SU-DHL-6 (cell line): ENCODE measurements around the gene RNF144B.

ENCODE experiments used
- EZH2phosphoT487 ChIP-seq: fragments of 200-600 bp; sonication (generic), shearing (Covaris generic); conservative IDR thresholded peaks from 2 replicates; pipeline ENCODE4 v1.6.1; 2018; ENCODE audit warnings: mild to moderate bottlenecking, antibody characterized with exemption, low read length, moderate library complexity, mixed read lengths
- TF ChIP-seq, protein P1 (sequence below): fragments of 200-600 bp; sonication (generic); IDR thresholded peaks from one replicate; pipeline ENCODE4 v1.5.1; 2017; ENCODE audit warnings: antibody characterized with exemption, mild to moderate bottlenecking, low read length, moderate library complexity; ENCODE audit not compliant: insufficient read depth, poor library complexity, severe bottlenecking

DNA sequence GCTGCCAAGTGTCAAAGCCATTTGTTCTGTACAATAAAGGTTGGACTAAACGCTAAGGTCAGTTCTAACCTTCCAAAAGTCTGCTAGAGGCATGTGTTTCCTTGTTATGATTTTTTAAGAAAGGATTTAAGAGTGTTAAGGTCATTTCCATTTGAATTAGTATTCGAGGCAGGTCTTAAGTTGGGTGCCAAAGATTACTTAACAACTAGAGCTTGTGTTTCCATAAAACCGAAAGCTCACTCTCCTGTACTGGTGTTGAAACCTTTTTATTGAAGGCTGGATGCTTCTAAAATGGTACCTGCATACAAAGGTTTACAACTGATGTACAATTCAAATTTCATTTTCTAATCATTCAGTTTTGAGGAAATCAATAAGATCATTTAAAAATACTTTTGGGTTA, 82.4 kb downstream of the RNF144B start:
- TF ChIP-seq, protein P1, sequence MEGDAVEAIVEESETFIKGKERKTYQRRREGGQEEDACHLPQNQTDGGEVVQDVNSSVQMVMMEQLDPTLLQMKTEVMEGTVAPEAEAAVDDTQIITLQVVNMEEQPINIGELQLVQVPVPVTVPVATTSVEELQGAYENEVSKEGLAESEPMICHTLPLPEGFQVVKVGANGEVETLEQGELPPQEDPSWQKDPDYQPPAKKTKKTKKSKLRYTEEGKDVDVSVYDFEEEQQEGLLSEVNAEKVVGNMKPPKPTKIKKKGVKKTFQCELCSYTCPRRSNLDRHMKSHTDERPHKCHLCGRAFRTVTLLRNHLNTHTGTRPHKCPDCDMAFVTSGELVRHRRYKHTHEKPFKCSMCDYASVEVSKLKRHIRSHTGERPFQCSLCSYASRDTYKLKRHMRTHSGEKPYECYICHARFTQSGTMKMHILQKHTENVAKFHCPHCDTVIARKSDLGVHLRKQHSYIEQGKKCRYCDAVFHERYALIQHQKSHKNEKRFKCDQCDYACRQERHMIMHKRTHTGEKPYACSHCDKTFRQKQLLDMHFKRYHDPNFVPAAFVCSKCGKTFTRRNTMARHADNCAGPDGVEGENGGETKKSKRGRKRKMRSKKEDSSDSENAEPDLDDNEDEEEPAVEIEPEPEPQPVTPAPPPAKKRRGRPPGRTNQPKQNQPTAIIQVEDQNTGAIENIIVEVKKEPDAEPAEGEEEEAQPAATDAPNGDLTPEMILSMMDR: no peak
- no peak for TF ChIP-seq EZH2phosphoT487
